Stimulated activated CD8-positive, alpha-beta memory T cell treated with anti-CD3 and anti-CD28 coated beads, Interleukin-7, amount 100 ng/mL, for 1 hour (primary cell): ENCODE results near the gene DDT.
"Not testable (repeated sequence)": the region's sequence is repeated elsewhere in the genome, so short reads cannot be mapped to it uniquely, and the experiment has no call there.

Source experiments
- DNase-seq, 2 donors: peaks; one replicate each; pipeline ENCODE4 v3.0.0-alpha.2; 2020; ENCODE audit warnings: low read depth in 2 of 2

Gene DDT

GRCh38 chr22:23974345-23974744 is at the start of gene DDT:
DDT (minus strand) TSS chr22:23974441; CDS start chr22:23974414, 27 bp downstream.
- DNase-seq: not testable (repeated sequence)

DNA sequence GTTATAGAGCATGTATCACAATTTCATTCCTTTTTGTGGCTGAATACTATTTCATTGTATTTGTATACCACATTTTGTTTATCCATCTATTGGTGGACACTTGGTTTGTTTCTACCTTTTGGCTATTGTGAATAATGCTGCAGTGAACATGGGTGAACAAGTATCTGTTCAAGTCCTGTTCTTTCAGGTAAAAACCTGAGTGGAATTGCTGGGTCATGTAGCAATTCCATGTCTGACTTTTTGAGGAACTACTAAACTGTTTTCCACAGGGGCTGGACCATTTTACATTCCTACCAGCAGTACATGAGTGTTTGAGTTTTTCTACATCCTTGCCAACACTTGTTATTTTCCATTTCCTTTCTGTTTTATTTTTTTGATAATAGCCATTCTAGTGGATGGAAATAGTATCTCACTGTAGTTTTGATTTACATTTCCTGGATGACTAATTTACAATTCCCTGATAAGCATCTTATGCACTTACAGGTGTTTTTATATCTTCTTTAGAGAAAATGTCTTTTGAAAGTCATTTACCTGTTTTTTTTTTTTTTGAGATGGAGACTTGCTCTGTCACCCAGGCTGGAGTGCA is 49.1 kb upstream of the DDT start:
- no peak for DNase-seq

DNA sequence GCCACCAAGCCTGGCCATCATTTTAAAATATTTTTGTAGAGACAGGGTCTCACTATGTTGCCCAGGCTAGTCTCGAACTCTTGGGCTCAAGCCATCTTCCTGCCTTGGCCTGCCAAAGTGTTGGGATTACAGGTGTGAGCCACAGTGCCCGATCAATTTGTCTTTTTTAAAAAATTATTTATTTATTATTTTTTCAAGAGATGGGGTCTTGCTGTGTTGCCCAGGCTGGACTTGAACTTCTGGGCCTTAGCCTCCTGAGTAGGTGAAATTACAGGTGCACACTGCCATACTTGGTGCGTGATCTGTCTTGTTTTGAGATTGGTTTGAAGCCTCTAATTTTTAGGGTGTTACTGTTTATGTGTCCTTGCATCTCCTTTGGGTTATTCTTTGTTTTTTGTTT is 47.1 kb upstream of the DDT start:
- no peak for DNase-seq

DNA sequence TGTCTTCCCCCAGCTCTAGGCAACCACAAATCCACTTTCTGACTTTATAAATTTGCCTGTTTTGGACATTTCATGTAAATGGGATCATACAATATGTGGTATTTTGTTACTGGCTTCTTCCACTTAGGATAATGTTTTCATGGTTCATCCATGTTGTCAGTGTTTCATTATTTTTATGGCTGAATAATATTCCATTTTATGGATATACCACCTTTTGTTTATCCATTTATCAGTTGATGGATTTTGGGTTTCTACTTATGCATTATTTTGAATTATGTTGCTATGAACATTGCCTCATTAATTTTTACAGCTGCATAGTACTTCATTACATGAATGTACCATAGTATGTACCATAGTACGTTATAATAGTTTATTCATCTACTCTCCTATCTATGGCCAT is 41.9 kb upstream of the DDT start:
- DNase-seq: no peak

GRCh38 chr22:24011735-24012068 is 37.5 kb upstream of the DDT start:
- DNase-seq: no peak

DNA sequence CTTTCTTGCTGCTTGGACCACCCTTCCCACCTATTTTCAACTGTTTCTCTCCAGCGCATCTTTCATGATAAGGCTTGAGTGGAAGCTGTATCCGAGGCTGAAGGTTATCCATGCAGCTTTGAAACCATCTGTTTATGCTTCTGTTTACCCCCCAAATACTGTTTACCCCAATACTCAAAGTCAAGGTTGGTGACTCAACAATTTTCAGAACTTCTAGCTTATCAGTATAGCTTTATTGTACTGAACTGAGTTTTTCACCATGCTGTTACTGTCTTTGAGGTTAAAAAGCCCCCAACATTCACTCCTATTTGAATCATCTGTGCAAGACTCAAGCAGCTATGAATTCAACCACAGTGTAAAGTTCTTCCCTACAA is 35.8 kb upstream of the DDT start:
- DNase-seq: no peak

DNA sequence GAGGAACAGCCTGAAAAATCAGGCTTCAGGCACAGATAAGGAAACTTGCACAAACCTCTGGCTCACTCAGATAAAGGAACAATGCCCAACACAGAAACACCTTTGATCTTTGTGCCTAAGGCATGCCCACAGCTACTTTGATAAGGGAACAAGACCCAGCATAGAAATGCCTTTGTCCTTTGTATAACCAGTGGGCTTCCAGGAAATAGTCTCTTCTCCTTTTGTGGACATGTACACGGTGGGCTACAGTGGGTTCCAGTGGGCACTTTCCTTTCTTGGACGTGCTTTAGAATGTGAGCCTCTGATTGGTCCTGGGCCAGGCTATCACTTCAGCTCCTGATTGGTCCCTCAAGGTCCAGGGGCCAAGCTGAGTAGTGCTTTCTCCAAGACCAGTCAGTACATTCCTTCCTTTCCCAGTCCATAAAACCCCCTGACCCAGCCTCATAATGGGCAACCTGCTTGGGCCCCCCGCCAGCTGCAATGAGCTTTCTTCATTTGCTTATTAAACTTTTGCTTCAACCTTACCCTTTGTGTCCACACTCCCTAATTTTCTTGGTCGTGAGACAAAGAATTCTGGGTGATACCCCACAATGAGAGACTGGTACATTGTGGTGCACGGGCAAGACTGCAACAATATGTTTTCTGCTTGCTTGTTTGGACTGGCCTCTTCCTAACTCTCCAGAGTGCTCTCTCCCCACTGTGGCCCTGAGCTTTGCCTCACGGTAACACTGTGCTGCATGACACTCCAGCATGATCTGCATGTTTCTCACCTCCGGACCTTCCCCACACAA is 35.2 kb upstream of the DDT start:
- no peak for DNase-seq

GRCh38 chr22:24008381-24009226 is 34.4 kb upstream of the DDT start:
- DNase-seq: no peak

DNA sequence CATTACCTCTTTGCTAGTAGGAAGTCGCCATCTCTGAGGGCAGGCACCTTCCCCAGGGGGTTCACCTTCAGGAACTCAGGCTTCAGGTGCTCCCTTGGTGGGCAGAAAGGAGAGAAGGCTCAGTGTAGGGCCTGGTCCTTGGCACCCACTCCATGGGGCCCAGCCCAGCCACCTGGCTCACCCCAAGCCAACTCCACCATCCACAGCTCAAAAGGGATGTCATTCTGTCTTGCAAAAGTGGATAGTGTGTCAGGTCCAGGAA is 33.7 kb upstream of the DDT start:
- no peak for DNase-seq

GRCh38 chr22:24007253-24008021 is 33.2 kb upstream of the DDT start:
- DNase-seq: no peak

- no peak for DNase-seq
These were observed 32.6 kb upstream of the DDT start for GRCh38 chr22:24006914-24007214.

GRCh38 chr22:24006207-24006913 is 32.1 kb upstream of the DDT start:
- no peak for DNase-seq

GRCh38 chr22:24005201-24005600 is 31.0 kb upstream of the DDT start, which contains the start of gene GSTT4:
GSTT4 (minus strand) TSS chr22:24005453; CDS start chr22:24005356, 97 bp downstream.
- no peak for DNase-seq

DNA sequence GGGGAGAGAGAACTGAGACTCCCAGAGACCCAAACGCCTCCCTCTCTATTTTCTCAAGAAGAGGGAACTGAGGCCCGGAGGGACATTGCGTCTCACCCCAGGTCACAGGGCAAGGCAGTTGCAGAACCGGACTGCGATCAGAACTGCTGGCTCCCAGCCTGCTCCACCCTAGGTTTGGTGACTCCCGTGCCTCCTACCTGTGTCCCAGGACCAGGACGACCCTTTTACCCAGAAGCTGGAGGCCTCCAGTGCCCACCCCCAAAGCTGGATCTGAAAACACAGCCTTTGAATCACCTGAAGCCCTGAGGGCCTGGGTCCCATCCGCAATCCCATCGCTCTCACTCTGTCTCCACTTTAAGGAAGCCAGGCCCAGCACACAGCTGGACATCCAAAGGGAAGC is 29.6 kb upstream of the DDT start:
- DNase-seq: no peak

DNA sequence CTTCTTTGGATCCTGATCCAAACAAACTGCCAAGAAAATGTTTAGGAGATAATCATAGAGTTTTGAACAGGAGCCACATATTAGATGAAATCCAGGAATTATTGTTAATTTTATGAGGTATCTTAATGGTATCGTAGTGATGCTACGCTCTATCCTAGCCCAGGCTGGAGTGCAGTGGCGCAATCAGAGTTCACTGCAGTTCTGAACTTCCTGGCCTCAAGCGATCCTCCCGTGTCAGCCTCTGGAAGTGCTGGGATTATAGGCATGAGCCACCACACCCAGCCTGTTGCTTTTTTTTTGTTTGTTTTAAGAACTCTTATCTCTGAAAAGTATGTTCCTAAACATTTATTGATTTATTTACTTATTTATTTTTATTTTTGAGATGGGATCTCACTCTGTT is 28.6 kb upstream of the DDT start:
- no peak for DNase-seq

DNA sequence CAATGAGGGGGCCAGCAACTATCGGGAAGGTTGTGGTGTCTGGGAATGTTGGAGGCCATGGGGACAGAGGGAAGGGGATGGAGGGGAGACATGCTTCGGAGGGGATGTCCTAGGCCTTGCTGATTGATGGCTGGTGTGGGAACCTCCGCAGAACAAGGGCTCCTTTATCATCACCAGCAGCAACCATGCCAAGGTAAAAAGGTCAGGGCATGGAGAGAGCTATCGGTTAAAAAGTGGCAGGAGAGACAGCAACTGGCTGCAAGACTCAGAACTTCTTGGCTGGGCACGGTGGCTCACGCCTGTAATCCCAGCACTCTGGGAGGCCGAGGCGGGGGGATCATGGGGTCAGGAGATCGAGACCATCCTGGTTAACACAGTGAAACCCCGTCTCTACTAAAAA is 28.0 kb upstream of the DDT start:
- no peak for DNase-seq

GRCh38 chr22:24001314-24001713 is 27.1 kb upstream of the DDT start:
- DNase-seq: no peak

- DNase-seq: not testable (repeated sequence)
These were observed 25.5 kb upstream of the DDT start for GRCh38 chr22:23999779-24000178.

GRCh38 chr22:23997092-23997491 is 22.9 kb upstream of the DDT start:
- no peak for DNase-seq

GRCh38 chr22:23993581-23994177 is 19.4 kb upstream of the DDT start:
- DNase-seq: not testable (repeated sequence)

DNA sequence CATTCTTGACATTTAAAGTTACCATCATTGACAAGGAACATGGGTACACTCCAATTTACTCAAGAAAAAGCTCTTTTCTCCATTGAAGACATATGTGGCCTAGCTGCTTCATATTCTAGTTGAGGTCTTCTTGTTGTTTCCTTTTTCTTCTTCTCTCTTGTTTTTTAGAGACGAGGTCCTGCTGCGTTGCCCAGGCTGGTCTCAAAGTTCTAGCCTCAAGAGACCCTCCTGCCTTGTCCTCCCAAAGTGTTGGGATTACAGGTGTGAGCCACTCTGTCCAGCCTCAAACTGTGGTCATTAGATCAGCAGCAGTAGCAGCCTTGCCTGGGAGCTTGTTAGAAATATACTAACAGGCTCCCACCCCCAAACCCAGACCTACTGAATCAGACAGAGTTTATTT is 18.8 kb upstream of the DDT start:
- DNase-seq: not testable (repeated sequence)
